Mucosa of gallbladder (tissue), 1 donor: ENCODE results near the gene PPP2R3B. TPM values are rescaled to one million over a fixed set of nuclear protein-coding genes. Genes with fewer than 3 reads are reported as not detected.
"Not testable (repeated sequence)": the region's sequence is repeated elsewhere in the genome, so short reads cannot be mapped to it uniquely, and the experiment has no call there.

Experiments used
- DNase-seq: peaks from one replicate; pipeline ENCODE4 v3.0.0-alpha.2; 2020; ENCODE audit warnings: low spot score
- total RNA-seq: library from RNA; stranded (reverse); gene quantifications from one replicate; pipeline ENCODE4 v1.2.1, GENCODE V29; 2021
- donor health status: DM: no; HTN: no; CAD: no.

Gene PPP2R3B
- total RNA-seq, 1 donor from 2014 or later = 27.1 TPM

DNA sequence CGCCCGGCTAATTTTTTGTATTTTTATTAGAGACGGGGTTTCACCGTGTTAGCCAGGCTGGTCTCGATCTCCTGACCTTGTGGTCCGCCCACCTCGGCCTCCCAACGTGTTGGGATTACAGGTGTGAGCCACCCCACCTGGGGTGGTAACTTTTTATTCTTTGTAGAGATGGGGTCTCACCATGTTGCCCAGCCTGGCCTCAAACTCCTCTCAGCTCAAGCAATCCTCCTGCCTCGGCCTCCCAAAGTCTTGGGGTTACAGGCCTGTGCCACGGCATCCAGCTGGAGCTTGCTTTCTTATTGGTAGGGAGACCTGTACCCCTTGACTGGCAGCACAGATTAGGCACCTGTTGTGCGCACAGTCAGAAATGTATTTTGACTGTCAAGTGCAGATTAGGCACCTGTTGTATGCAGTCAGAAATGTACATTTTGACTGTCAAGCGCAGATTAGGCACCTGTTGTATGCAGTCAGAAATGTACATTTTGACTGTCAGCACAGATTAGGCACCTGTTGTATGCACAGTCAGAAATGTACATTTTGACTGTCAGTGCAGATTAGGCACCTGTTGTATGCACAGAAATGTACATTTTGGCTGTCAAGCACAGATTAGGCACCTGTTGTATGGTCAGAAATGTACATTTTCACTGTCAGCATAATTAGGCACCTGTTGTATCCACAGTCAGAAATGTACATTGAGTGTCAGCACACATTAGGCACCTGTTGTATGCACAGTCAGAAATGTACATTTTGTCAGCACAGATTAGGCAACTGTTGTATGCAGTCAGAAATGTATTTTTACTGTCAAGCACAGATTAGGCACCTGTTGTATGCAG, 80.7 kb downstream of the PPP2R3B start:
- DNase-seq = not testable (repeated sequence)

GRCh38 chrX:302975-303374, 83.7 kb downstream of the PPP2R3B start:
- no peak for DNase-seq

- no peak for DNase-seq
These were observed 86.4 kb downstream of the PPP2R3B start for GRCh38 chrX:300334-300733.

DNA sequence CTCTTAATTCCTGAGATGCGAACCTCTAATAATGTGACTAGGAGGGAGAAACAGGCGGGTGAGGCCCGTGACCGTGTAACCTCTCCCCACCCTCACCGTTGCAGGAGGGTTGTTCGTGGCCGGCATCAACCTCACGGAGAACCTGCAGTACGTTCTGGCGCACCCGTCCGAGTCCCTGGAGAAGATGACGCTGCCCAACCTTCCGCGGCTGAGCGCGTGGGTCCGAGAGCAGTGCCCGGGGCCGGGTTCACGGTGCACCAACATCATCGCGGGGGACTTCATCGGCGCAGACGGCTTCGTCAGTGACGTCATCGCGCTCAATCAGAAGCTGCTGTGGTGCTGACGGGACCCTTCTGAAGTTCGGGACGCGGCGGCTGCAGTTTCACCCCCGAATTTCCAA, 87.7 kb downstream of the PPP2R3B start:
- no peak for DNase-seq

DNA sequence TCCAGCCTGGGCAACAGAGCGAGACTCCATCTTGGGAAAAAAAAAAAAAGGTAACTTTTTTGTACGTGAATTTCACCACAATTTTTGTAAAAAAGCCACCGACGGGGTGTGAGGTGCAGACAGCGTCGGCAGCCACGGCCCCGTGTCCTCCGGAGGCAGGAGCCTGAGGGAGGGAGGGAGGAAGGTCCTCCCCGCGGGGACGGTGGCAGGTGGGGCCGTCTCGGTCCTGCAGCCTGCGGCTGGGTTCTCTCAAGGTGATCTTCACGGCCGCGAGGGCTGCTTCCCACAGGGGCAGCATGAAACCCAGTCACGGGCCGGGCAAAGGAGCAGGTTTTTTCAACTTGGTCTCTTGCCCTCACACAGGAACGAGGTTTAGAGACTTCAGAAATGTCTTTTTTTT, 91.6 kb downstream of the PPP2R3B start:
- no peak for DNase-seq

DNA sequence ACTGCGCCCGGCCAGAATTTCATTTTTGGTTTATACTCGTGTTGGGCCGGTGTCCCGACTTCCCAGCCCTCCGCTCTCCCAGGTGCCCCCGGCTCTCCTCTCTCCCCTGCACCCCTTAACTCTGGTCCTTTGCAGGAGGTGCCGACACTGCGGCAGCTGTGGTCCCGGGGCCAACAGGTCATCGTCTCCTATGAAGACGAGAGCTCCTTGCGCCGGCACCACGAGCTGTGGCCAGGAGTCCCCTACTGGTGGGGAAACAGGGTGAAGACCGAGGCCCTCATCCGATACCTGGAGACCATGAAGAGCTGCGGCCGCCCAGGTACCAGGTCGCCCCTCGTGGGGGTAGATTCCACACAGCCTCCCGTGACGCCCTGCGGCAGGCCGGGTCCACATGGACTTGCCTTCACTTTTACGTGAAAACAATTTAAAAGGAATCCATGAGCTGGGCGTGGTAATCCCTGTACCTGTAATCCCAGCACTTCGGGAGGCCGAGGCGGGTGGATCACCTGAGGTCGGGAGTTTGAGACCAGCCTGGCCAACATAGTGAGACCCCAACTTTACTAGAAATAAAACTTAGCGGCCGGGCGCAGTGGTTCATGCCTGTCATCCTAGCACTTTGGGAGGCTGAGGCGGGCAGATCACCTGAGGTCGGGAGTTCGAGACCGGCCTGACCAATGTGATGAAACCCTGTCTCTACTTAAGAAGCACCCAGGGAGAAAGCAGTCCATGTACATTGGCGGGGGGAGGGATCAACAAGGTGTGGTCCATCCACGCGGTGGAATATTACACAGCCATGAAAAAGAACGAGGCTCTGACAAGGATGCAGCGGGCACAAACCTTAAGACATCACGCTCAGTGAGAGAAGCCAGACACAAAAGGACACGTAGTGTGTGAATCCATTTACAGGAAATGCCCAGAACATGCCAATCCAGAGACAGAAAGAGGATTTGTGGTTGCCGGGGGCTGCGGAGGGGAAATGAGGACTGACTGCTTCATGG, 93.5 kb downstream of the PPP2R3B start:
- no peak for DNase-seq

DNA sequence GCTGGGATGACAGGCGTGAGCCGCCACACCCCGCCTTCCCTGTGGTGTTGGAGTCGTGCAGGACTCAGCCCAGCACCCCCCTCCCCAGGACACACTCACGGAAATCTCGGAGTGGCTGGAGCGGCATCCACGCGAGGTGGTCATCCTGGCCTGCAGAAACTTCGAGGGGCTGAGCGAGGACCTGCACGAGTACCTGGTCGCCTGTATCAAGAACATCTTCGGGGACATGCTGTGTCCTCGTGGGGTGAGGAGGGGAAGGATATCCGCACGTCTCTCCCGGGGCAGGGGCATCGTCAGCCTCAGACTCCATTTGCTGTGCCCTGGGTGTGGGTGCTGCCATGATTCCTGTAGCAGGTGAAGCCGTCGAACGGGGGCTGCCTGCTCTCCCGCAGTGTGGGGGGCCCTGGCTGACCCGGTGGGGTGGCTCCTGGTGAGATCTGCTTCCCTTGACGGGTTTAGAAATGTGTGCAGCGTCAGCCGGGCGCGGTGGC, 95.3 kb downstream of the PPP2R3B start:
- DNase-seq = no peak

DNA sequence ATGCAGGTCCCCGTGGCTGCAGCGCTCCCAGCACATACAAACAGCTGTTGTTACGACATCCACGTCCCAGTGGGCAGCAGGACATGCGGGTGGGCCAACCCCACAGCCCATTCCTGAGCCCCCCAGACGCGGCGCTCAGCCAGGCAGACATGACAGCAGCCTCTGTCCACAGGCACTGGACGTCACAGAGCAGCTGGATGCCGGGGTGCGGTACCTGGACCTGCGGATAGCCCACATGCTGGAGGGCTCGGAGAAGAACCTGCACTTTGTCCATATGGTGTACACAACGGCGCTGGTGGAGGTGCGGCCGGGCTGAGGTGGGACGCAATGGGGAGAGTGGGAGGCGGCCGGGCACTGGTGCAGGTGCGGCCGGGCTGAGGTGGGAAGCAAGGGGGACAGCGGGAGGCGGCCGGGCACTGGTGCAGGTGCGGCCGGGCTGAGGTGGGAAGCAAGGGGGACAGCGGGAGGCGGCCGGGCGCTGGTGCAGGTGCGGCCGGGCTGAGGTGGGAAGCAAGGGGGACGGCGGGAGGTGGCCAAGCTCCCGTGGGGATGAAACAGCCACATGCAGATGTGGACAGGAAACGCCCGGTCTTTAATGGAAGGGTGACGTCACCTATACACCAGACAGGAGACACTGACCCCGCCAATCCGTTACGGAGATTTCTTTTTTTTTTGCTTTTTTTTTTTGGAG, 96.1 kb downstream of the PPP2R3B start:
- DNase-seq = no peak

GRCh38 chrX:288561-288991, 98.1 kb downstream of the PPP2R3B start:
- DNase-seq = no peak

GRCh38 chrX:287670-288069, 99.0 kb downstream of the PPP2R3B start:
- no peak for DNase-seq

GRCh38 chrX:285076-285677, 101.5 kb downstream of the PPP2R3B start:
- no peak for DNase-seq

Other genes with a start within 250 kb of the PPP2R3B start
- gene PLCXD1, start 105.5 kb downstream of the PPP2R3B start, total RNA-seq = 34.8 TPM
- 54.1 TPM for gene GTPBP6, start 68.1 kb downstream of the PPP2R3B start, total RNA-seq
- not detected for gene SHOX, start 243.9 kb upstream of the PPP2R3B start, total RNA-seq